Lower lobe of right lung (tissue), 2 donors: ENCODE data around the gene LHFPL6. TPM values are rescaled to one million over a fixed set of nuclear protein-coding genes. Genes with fewer than 3 reads are reported as not detected.

ENCODE experiments used
- ATAC-seq, 2 donors: fragments of 200-7000 bp; cut with Tn5 transposase; one replicate each; pipeline ENCODE4 v1.9.1; 2020 to 2022; ENCODE audit warnings: mild to moderate bottlenecking in 2 of 2, moderate library complexity in 2 of 2
- DNase-seq: peaks from one replicate; pipeline ENCODE4 v3.0.0-alpha.2; 2020
- H3K27ac ChIP-seq: fragments of 200-600 bp; one replicate; pipeline ENCODE4 v1.8.0; 2022
- H3K27me3 ChIP-seq: fragments of 200-600 bp; one replicate; pipeline ENCODE4 v1.8.0; 2022; ENCODE audit warnings: low read depth
- H3K36me3 ChIP-seq: fragments of 200-600 bp; one replicate; pipeline ENCODE4 v1.8.0; 2022; ENCODE audit warnings: mild to moderate bottlenecking
- H3K4me1 ChIP-seq: fragments of 200-600 bp; one replicate; pipeline ENCODE4 v1.8.0; 2022
- H3K4me3 ChIP-seq: fragments of 200-600 bp; one replicate; pipeline ENCODE4 v1.8.0; 2022; ENCODE audit warnings: mild to moderate bottlenecking
- H3K9me3 ChIP-seq: fragments of 200-600 bp; one replicate; pipeline ENCODE4 v1.8.0; 2022
- intact Hi-C: fragments of 100-400 bp; cut with DNase I; formaldehyde crosslinking; loops from one replicate; pipeline ENCODE4 v1.11.0; 2022
- total RNA-seq: library from RNA; stranded (reverse); fragmentation: NEBNext Ultra II Directional; extraction: Animal tissue kit (Norgen Biotek cat#: 25700); gene quantifications from one replicate; pipeline ENCODE4 v1.2.1, GENCODE V29; 2021
- TF ChIP-seq, protein P1 (sequence below): fragments of 200-600 bp; IDR thresholded peaks from one replicate; pipeline ENCODE4 v1.8.0; 2022; ENCODE audit warnings: antibody characterized with exemption, mild to moderate bottlenecking
- donor health status: DM: no; HTN: yes; CAD: no; lungs with severe emphysema.

Gene LHFPL6
- total RNA-seq, 1 donor from 2014 or later = 68.7 TPM

DNA sequence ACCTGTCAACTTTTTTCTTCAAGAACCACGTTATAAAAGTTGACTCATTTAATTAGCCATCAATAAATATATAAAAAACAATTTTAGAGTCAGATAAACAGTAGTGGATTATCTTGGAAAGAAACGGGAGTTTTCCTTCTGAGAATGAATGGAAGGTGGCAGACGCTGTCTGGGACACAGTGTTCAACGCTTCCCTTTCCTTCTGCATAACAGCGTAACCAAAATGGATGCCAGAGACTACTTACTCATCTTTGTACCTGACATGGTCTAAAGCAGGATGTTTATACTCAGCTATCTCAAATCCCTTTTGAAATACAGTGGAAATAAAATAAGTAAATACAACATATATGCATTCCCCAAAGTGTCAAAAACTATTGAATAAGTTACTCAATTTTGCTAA, 195.2 kb downstream of the LHFPL6 start:
- H3K4me1 ChIP-seq = peaks cover 35% of the 10 kb centered on the region
- H3K27ac ChIP-seq = no peak overlapping the region
- no peaks in the 10 kb centered on the region for H3K27me3 ChIP-seq
- no peaks in the 10 kb centered on the region for H3K9me3 ChIP-seq
- ATAC-seq = no peak
- H3K36me3 ChIP-seq = no peaks in the 10 kb centered on the region
- TF ChIP-seq, protein P1, sequence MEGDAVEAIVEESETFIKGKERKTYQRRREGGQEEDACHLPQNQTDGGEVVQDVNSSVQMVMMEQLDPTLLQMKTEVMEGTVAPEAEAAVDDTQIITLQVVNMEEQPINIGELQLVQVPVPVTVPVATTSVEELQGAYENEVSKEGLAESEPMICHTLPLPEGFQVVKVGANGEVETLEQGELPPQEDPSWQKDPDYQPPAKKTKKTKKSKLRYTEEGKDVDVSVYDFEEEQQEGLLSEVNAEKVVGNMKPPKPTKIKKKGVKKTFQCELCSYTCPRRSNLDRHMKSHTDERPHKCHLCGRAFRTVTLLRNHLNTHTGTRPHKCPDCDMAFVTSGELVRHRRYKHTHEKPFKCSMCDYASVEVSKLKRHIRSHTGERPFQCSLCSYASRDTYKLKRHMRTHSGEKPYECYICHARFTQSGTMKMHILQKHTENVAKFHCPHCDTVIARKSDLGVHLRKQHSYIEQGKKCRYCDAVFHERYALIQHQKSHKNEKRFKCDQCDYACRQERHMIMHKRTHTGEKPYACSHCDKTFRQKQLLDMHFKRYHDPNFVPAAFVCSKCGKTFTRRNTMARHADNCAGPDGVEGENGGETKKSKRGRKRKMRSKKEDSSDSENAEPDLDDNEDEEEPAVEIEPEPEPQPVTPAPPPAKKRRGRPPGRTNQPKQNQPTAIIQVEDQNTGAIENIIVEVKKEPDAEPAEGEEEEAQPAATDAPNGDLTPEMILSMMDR = no peak
- no peak overlapping the region for H3K4me3 ChIP-seq
- DNase-seq = no peak
- intact Hi-C loops = no loop called here

DNA sequence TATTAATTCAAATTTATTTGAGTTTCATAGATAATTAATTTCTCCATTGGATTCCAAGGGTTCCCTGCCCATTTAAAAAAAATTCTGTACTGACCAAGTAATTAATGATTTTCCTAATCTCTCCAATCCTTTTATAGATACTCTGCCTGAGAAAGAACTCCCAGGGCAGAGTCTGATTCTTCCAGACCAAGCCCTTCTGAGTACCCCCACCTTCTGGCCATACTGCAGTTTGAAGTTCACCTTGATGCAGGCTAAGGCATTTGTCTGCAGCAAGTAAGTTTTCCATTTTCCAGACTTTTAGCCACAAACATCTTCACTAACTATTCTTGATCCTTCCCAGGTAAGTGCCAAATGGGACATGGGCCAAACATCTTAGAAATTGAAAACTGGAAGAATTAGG, 195.9 kb downstream of the LHFPL6 start:
- no peak overlapping the region for H3K27ac ChIP-seq
- ATAC-seq (no peak), DNase-seq (no peak)
- no peaks in the 10 kb centered on the region for H3K36me3 ChIP-seq
- TF ChIP-seq, protein P1 = no peak
- H3K9me3 ChIP-seq = no peaks in the 10 kb centered on the region
- peaks cover 30% of the 10 kb centered on the region for H3K4me1 ChIP-seq
- intact Hi-C loops = no loop called here
- no peak overlapping the region for H3K4me3 ChIP-seq
- no peaks in the 10 kb centered on the region for H3K27me3 ChIP-seq

DNA sequence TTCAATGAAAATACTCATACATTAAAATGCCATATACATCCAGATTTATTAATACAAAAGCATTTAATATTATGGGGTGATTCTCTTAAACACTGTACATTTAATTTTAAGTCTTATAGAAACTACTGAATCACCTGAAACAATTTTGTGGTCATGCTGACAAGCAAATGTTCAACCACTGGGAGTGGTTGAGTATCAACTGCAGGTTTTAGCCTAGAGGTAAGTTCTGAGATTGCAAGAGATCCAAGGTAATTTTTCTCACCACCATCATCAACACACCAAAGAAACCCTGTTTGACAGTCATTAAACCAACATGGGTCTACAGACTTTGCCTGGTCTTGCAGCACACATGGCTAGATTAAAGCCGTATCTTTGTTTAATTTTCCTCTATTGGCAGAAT, 196.3 kb downstream of the LHFPL6 start:
- TF ChIP-seq, protein P1 = no peak
- intact Hi-C loops = no loop called here
- Histone ChIP-seq H3K4me3 (no peak overlapping the region), H3K27ac (no peak overlapping the region), H3K27me3 (no peaks in the 10 kb centered on the region), H3K4me1 (peaks cover 27% of the 10 kb centered on the region), H3K9me3 (no peaks in the 10 kb centered on the region), H3K36me3 (no peaks in the 10 kb centered on the region)
- ATAC-seq (no peak), DNase-seq (no peak)

DNA sequence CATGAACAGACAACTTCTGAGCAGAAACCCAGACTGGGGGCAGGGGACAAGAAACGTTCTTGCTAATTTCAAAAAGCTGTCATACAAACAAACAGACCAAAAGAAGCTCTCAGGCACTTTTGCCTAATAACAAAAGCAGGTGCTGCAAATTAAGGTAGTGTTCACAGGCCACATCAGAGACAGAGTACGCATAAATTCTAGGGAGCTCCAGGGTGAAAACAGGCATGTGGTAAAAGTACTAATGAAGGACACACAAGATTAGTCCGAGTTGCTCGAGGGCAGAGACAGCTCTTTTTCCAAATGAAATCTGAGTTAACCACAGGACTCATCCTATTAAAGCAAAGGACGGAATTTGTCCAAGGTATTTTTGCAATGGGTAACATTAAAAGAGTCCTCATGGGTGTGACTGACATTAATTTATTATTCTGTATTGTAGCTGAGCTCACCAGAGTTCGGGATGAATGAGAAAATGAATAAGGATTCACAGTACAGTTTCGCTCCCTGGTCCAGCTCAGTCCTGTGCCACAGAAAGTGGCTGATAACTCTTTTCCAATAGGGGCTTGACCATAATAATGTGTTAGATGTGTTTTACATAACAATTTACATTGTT, 197.3 kb downstream of the LHFPL6 start:
- Histone ChIP-seq H3K27me3 (no peaks in the 10 kb centered on the region), H3K36me3 (no peaks in the 10 kb centered on the region), H3K9me3 (no peaks in the 10 kb centered on the region), H3K4me1 (peaks cover 18% of the 10 kb centered on the region), H3K27ac (no peak overlapping the region), H3K4me3 (no peak overlapping the region)
- intact Hi-C loops = no loop called here
- no peak for DNase-seq
- ATAC-seq = no peak
- TF ChIP-seq, protein P1 = no peak

DNA sequence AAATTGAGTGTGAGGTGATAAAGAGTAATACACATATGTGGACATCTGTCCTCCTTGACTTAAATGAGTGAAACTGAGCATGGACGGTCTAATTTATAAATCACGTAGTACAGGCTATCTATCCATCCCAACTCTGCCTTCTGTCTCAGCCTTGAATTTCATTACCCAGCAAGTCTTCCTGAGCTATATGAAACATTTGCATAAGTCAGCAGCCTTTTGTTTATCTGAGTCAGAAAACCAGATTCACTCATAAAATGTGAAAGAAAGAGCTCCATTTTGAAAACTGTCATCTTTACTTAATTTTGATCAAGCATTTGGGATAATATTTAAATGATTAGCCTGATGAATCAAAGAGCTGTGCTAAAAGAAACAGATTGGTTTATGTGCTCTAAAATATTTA, 197.9 kb downstream of the LHFPL6 start:
- no peaks in the 10 kb centered on the region for H3K9me3 ChIP-seq
- DNase-seq = no peak
- no peak for ATAC-seq
- H3K27ac ChIP-seq = no peak overlapping the region
- H3K4me3 ChIP-seq = no peak overlapping the region
- intact Hi-C loops = no loop called here
- peaks cover 12% of the 10 kb centered on the region for H3K4me1 ChIP-seq
- TF ChIP-seq, protein P1 = no peak
- no peaks in the 10 kb centered on the region for H3K27me3 ChIP-seq
- H3K36me3 ChIP-seq = no peaks in the 10 kb centered on the region
